SHP77 (cell line): Measurements from ENCODE around the gene TRIM75.
"Not testable (repeated sequence)": the region's sequence is repeated elsewhere in the genome, so short reads cannot be mapped to it uniquely, and the experiment has no call there.

ENCODE experiments used
- DNase-seq, 2 experiments: peaks; one replicate each; lab custom pipeline; 2025; lab: John Stamatoyannopoulos, UW

The TRIM75 gene

GRCh38 chr4:165077034-165077578, 23.4 kb downstream of the TRIM75 start:
- no peak for DNase-seq

- peak; percentile 68 to 79 for DNase-seq
Measured at GRCh38 chr4:165079476-165079875, 25.8 kb downstream of the TRIM75 start.

GRCh38 chr4:165084787-165085186, 31.1 kb downstream of the TRIM75 start:
- DNase-seq: not testable (repeated sequence)

- DNase-seq: no peak
Measured at GRCh38 chr4:165085946-165086345, 32.3 kb downstream of the TRIM75 start.

GRCh38 chr4:165088366-165088765, 34.7 kb downstream of the TRIM75 start:
- no peak for DNase-seq

GRCh38 chr4:165092187-165092586, 38.5 kb downstream of the TRIM75 start:
- DNase-seq: not testable (repeated sequence)

- DNase-seq: no peak
Measured at GRCh38 chr4:165094873-165095272, 41.2 kb downstream of the TRIM75 start.

GRCh38 chr4:165095291-165095690, 41.6 kb downstream of the TRIM75 start:
- no peak for DNase-seq

- no peak for DNase-seq
Measured at GRCh38 chr4:165096776-165097175, 43.1 kb downstream of the TRIM75 start.

- no peak for DNase-seq
Measured at GRCh38 chr4:165101641-165102040, 48.0 kb downstream of the TRIM75 start.

GRCh38 chr4:165106518-165106917, 52.9 kb downstream of the TRIM75 start:
- DNase-seq: no peak
